ENCODE data around the gene SRSF6.

GRCh38 chr20:43463527-43464218 lies 6.0 kb downstream of the SRSF6 start:
- TF ChIP-seq POLR2A (IDR thresholded peaks at IDR 0.05; ENCODE audit: low read depth, low read length) (no peak), TAF1 (IDR thresholded peaks at IDR 0.05; ENCODE audit: borderline replicate concordance, low read depth, low read length) (no peak)

Measured in GM12892 (cell line).